MM.1S (cell line): ENCODE results near the gene SMCHD1.

ENCODE experiments used
- DNase-seq: peaks from one replicate; pipeline ENCODE4 v3.0.0-alpha.2; 2015
- H2AFZ ChIP-seq: fragments of 300-600 bp; sonication (generic); 2 replicates; pipeline ENCODE4 v1.6.0; 2016; ENCODE audit warnings: antibody characterized with exemption, low read length
- H3F3A ChIP-seq: fragments of 300-600 bp; sonication (generic); 2 replicates; pipeline ENCODE4 v1.6.1; 2016; ENCODE audit warnings: mild to moderate bottlenecking, antibody characterized with exemption, low read length, moderate library complexity, mixed read lengths; ENCODE audit not compliant: insufficient read depth
- H3K27ac ChIP-seq: fragments of 300-600 bp; sonication (generic); 2 replicates; pipeline ENCODE4 v1.5.1; 2016; ENCODE audit warnings: mild to moderate bottlenecking, low read length
- H3K27me3 ChIP-seq: fragments of 300-600 bp; sonication (generic); replicated peaks from 2 replicates; pipeline ENCODE4 v1.6.0; 2016; ENCODE audit warnings: low read length; ENCODE audit not compliant: insufficient read depth
- H3K36me3 ChIP-seq: fragments of 300-600 bp; sonication (generic); replicated peaks from 2 replicates; pipeline ENCODE4 v1.6.1; 2016; ENCODE audit warnings: mild to moderate bottlenecking, low read length, mixed read lengths; ENCODE audit not compliant: insufficient read depth
- H3K4me1 ChIP-seq: fragments of 300-600 bp; sonication (generic); 2 replicates; pipeline ENCODE4 v1.6.1; 2016; ENCODE audit warnings: low read length, mixed read lengths
- H3K4me2 ChIP-seq: fragments of 300-600 bp; sonication (generic); 2 replicates; pipeline ENCODE4 v1.6.0; 2016; ENCODE audit warnings: low read depth, low read length
- H3K4me3 ChIP-seq: fragments of 300-600 bp; sonication (generic); 2 replicates; pipeline ENCODE4 v1.5.1; 2016; ENCODE audit warnings: low read length, mixed read lengths
- H3K79me2 ChIP-seq: fragments of 300-600 bp; sonication (generic); 2 replicates; pipeline ENCODE4 v1.6.1; 2016; ENCODE audit warnings: mixed run types, low read length, mixed read lengths
- H3K9ac ChIP-seq: fragments of 300-600 bp; sonication (generic); 2 replicates; pipeline ENCODE4 v1.6.1; 2016; ENCODE audit warnings: low read length, mixed read lengths
- H3K9me2 ChIP-seq: fragments of 300-600 bp; sonication (generic); replicated peaks from 2 replicates; pipeline ENCODE4 v1.6.1; 2016; ENCODE audit warnings: mild to moderate bottlenecking, low read length, mixed read lengths; ENCODE audit not compliant: insufficient read depth
- H3K9me3 ChIP-seq: fragments of 300-600 bp; sonication (generic); replicated peaks from 2 replicates; pipeline ENCODE4 v1.6.1; 2016; ENCODE audit warnings: mild to moderate bottlenecking, low read length, mixed read lengths; ENCODE audit not compliant: insufficient read depth
- H4K20me1 ChIP-seq: fragments of 300-600 bp; sonication (generic); 2 replicates; pipeline ENCODE4 v1.6.1; 2016; ENCODE audit warnings: mild to moderate bottlenecking, low read length, moderate library complexity, mixed read lengths; ENCODE audit not compliant: insufficient read depth
- EZH2 ChIP-seq: fragments of 300-600 bp; sonication (generic); optimal IDR thresholded peaks from 2 replicates; pipeline ENCODE3; 2017; ENCODE audit warnings: low read depth, mild to moderate bottlenecking, antibody characterized with exemption, low read length, mixed read lengths
- EZH2phosphoT487 ChIP-seq: fragments of 300-600 bp; sonication (generic); IDR thresholded peaks from 2 replicates; pipeline ENCODE4 v1.6.1; 2018; ENCODE audit warnings: antibody characterized with exemption, low read length
- TF ChIP-seq, protein P1 (sequence below): fragments of 300-600 bp; sonication (generic); IDR thresholded peaks from 2 replicates; pipeline ENCODE4 v1.5.1; 2016; ENCODE audit warnings: antibody characterized with exemption, low read length, mixed read lengths

The SMCHD1 gene

GRCh38 chr18:2681993-2682603, 26.6 kb downstream of the SMCHD1 start:
- Histone ChIP-seq H3K9ac (no peak overlapping the region), H3F3A (peaks cover 5% of the 10 kb centered on the region), H3K4me1 (peaks cover 10% of the 10 kb centered on the region), H3K9me3 (no peaks in the 10 kb centered on the region), H3K9me2 (no peaks in the 10 kb centered on the region), H3K79me2 (peaks cover 97% of the 10 kb centered on the region), H3K27me3 (no peaks in the 10 kb centered on the region), H2AFZ (no peak overlapping the region), H4K20me1 (peaks cover 9% of the 10 kb centered on the region; the same call in 1 of the 2 replicates), H3K27ac (no peak overlapping the region), H3K4me2 (no peak overlapping the region), H3K36me3 (peaks cover 29% of the 10 kb centered on the region), H3K4me3 (no peak overlapping the region)
- TF ChIP-seq EZH2 (no peak), EZH2phosphoT487 (no peak)
- TF ChIP-seq, protein P1, sequence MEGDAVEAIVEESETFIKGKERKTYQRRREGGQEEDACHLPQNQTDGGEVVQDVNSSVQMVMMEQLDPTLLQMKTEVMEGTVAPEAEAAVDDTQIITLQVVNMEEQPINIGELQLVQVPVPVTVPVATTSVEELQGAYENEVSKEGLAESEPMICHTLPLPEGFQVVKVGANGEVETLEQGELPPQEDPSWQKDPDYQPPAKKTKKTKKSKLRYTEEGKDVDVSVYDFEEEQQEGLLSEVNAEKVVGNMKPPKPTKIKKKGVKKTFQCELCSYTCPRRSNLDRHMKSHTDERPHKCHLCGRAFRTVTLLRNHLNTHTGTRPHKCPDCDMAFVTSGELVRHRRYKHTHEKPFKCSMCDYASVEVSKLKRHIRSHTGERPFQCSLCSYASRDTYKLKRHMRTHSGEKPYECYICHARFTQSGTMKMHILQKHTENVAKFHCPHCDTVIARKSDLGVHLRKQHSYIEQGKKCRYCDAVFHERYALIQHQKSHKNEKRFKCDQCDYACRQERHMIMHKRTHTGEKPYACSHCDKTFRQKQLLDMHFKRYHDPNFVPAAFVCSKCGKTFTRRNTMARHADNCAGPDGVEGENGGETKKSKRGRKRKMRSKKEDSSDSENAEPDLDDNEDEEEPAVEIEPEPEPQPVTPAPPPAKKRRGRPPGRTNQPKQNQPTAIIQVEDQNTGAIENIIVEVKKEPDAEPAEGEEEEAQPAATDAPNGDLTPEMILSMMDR = no peak
- no peak for DNase-seq

DNA sequence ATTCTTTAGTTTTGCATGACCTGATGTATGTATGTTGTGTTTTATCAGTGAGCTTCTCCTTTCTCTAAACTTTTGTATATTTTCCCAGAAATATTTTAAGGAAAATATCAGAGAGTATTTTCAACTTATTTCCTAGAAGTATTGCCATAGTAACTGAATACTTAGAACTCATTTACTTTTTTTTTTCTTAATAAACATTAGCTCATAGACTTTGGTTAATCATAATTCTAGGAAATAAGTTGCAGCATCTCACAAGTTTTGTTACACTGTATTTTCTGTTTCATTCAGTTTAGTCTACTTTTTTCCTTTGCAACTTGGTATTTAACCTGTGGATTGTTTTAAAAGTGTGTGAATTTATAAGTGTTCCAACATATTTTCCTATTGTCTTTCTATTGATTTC, 27.5 kb downstream of the SMCHD1 start:
- peaks cover 9% of the 10 kb centered on the region; the same call in 1 of the 2 replicates for H4K20me1 ChIP-seq
- TF ChIP-seq, protein P1 = no peak
- no peak for TF ChIP-seq EZH2
- H3K4me3 ChIP-seq = no peak overlapping the region
- no peaks in the 10 kb centered on the region for H3K9me2 ChIP-seq
- no peak overlapping the region for H3K27ac ChIP-seq
- DNase-seq = no peak
- H3K4me2 ChIP-seq = no peak overlapping the region
- peaks cover 20% of the 10 kb centered on the region for H3K4me1 ChIP-seq
- peaks cover 14% of the 10 kb centered on the region for H3F3A ChIP-seq
- peaks cover 25% of the 10 kb centered on the region for H3K36me3 ChIP-seq
- H3K9me3 ChIP-seq = no peaks in the 10 kb centered on the region
- no peak overlapping the region for H3K9ac ChIP-seq
- H3K79me2 ChIP-seq = peaks cover 97% of the 10 kb centered on the region
- no peaks in the 10 kb centered on the region for H3K27me3 ChIP-seq
- H2AFZ ChIP-seq = no peak overlapping the region

GRCh38 chr18:2686349-2686968, 30.9 kb downstream of the SMCHD1 start:
- Histone ChIP-seq H3K4me3 (no peak overlapping the region), H3K79me2 (peaks cover 98% of the 10 kb centered on the region), H2AFZ (no peak overlapping the region), H3F3A (peaks cover 16% of the 10 kb centered on the region), H3K9me2 (no peaks in the 10 kb centered on the region), H4K20me1 (peaks cover 4% of the 10 kb centered on the region; the same call in 1 of the 2 replicates), H3K9me3 (no peaks in the 10 kb centered on the region), H3K9ac (no peak overlapping the region; the same call in 1 of the 2 replicates), H3K4me1 (peaks cover 24% of the 10 kb centered on the region), H3K4me2 (no peak overlapping the region), H3K36me3 (peaks cover 30% of the 10 kb centered on the region), H3K27me3 (no peaks in the 10 kb centered on the region), H3K27ac (peak overlapping the region; percentile 88; the same call in 1 of the 2 replicates)
- TF ChIP-seq, protein P1 = no peak
- TF ChIP-seq EZH2phosphoT487 = no peak
- TF ChIP-seq EZH2 = no peak
- no peak for DNase-seq
